ENCODE results near the gene PROM1.

DNA sequence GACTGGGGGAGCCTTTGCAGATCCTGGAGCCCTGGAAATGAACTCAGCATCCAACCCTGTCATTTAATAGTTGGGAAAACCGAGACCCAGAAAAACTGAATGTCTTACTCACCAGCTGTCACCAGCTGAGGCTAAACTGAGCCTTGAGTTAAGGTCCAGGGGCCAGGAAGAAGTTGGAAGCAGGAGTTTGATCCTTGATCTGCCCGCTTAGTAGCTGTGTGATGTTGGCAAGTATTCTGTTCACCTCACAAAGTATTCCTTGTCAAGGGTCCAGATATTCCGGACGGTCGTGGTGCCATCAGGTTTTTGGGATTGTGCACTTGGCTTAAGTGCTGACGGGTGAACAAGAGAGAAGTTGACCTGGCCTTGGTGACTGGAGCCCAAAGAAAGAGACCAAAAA lies 30.7 kb upstream of the PROM1 start:
- TF ChIP-seq, protein P1, sequence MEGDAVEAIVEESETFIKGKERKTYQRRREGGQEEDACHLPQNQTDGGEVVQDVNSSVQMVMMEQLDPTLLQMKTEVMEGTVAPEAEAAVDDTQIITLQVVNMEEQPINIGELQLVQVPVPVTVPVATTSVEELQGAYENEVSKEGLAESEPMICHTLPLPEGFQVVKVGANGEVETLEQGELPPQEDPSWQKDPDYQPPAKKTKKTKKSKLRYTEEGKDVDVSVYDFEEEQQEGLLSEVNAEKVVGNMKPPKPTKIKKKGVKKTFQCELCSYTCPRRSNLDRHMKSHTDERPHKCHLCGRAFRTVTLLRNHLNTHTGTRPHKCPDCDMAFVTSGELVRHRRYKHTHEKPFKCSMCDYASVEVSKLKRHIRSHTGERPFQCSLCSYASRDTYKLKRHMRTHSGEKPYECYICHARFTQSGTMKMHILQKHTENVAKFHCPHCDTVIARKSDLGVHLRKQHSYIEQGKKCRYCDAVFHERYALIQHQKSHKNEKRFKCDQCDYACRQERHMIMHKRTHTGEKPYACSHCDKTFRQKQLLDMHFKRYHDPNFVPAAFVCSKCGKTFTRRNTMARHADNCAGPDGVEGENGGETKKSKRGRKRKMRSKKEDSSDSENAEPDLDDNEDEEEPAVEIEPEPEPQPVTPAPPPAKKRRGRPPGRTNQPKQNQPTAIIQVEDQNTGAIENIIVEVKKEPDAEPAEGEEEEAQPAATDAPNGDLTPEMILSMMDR (IDR thresholded peaks at IDR 0.05): no peak
- TF ChIP-seq POLR2AphosphoS5 (IDR thresholded peaks at IDR 0.05): no peak
- TF ChIP-seq POLR2A (IDR thresholded peaks at IDR 0.05): no peak
